HEK293 (cell line): Measurements from ENCODE around the gene COX7A2.

Experiments
- BCL11A ChIP-seq: fragments of 450-650 bp; formaldehyde crosslinking; IDR thresholded peaks from 2 replicates; pipeline ENCODE4 v1.5.1; 2016; ENCODE audit warnings: low read depth, missing biosample characterization, missing genetic modification characterization
- BCL11B ChIP-seq: fragments of 450-650 bp; formaldehyde crosslinking; IDR thresholded peaks from 2 replicates; pipeline ENCODE4 v1.5.1; 2016; ENCODE audit warnings: low read depth, missing biosample characterization, missing genetic modification characterization
- HOXD13 ChIP-seq: sonication (generic); formaldehyde crosslinking; IDR thresholded peaks from 2 replicates; pipeline ENCODE4 v1.8.0; 2022; ENCODE audit warnings: missing genetic modification reagents, borderline replicate concordance
- KLF10 ChIP-seq: fragments of 450-650 bp; IDR thresholded peaks from 2 replicates; pipeline ENCODE4 v1.5.1; 2018; ENCODE audit warnings: missing biosample characterization, mild to moderate bottlenecking, missing genetic modification characterization
- KLF17 ChIP-seq: fragments of 450-650 bp; formaldehyde crosslinking; IDR thresholded peaks from 2 replicates; pipeline ENCODE4 v1.5.1; 2016; ENCODE audit warnings: missing biosample characterization, missing genetic modification characterization
- KLF8 ChIP-seq: fragments of 450-650 bp; formaldehyde crosslinking; IDR thresholded peaks from 2 replicates; pipeline ENCODE4 v1.5.1; 2016; ENCODE audit warnings: missing biosample characterization, missing genetic modification characterization
- MEIS1 ChIP-seq: sonication (generic); formaldehyde crosslinking; IDR thresholded peaks from 2 replicates; pipeline ENCODE4 v1.8.1; 2022; ENCODE audit warnings: missing genetic modification reagents, mild to moderate bottlenecking, borderline replicate concordance
- PRDM6 ChIP-seq: fragments of 450-650 bp; formaldehyde crosslinking; IDR thresholded peaks from 2 replicates; pipeline ENCODE4 v1.5.1; 2017; ENCODE audit warnings: missing biosample characterization, missing genetic modification characterization
- TCF7L2 ChIP-seq: IDR thresholded peaks from 2 replicates; pipeline ENCODE4 v1.6.1; 2011; ENCODE audit warnings: low read depth, mild to moderate bottlenecking, inconsistent platforms, low read length, moderate library complexity, borderline replicate concordance
- ZBTB11 ChIP-seq: fragments of 450-650 bp; formaldehyde crosslinking; conservative IDR thresholded peaks from 2 replicates; pipeline ENCODE4 v1.5.1; 2016; ENCODE audit warnings: low read depth, missing biosample characterization, missing genetic modification characterization
- ZBTB20 ChIP-seq: fragments of 450-650 bp; formaldehyde crosslinking; IDR thresholded peaks from 2 replicates; pipeline ENCODE4 v1.5.1; 2016; ENCODE audit warnings: missing biosample characterization, missing genetic modification characterization
- ZFP37 ChIP-seq: fragments of 450-650 bp; formaldehyde crosslinking; IDR thresholded peaks from 2 replicates; pipeline ENCODE4 v1.5.1; 2016; ENCODE audit warnings: missing biosample characterization, missing genetic modification characterization
- ZNF112 ChIP-seq: fragments of 450-650 bp; formaldehyde crosslinking; IDR thresholded peaks from 2 replicates; pipeline ENCODE4 v1.5.0; 2017; ENCODE audit warnings: missing biosample characterization, missing genetic modification characterization
- ZNF23 ChIP-seq: fragments of 450-650 bp; formaldehyde crosslinking; IDR thresholded peaks from 2 replicates; pipeline ENCODE4 v1.5.1; 2016; ENCODE audit warnings: missing biosample characterization, missing genetic modification characterization, borderline replicate concordance
- ZNF248 ChIP-seq: fragments of 450-650 bp; formaldehyde crosslinking; IDR thresholded peaks from 2 replicates; pipeline ENCODE4 v1.5.1; 2017; ENCODE audit warnings: missing biosample characterization, missing genetic modification characterization
- ZNF391 ChIP-seq: fragments of 450-650 bp; formaldehyde crosslinking; IDR thresholded peaks from 2 replicates; pipeline ENCODE4 v1.5.1; 2016; ENCODE audit warnings: low read depth, missing biosample characterization, missing genetic modification characterization, borderline replicate concordance
- ZNF398 ChIP-seq: fragments of 450-650 bp; formaldehyde crosslinking; IDR thresholded peaks from 2 replicates; pipeline ENCODE4 v1.5.1; 2017; ENCODE audit warnings: missing biosample characterization, missing genetic modification characterization
- ZNF48 ChIP-seq: fragments of 450-650 bp; formaldehyde crosslinking; IDR thresholded peaks from 2 replicates; pipeline ENCODE4 v1.5.1; 2016; ENCODE audit warnings: missing biosample characterization, missing genetic modification characterization
- ZNF510 ChIP-seq: fragments of 450-650 bp; formaldehyde crosslinking; IDR thresholded peaks from 2 replicates; pipeline ENCODE4 v1.5.1; 2018; ENCODE audit warnings: mild to moderate bottlenecking, missing genetic modification characterization, missing biosample characterization; ENCODE audit not compliant: insufficient replicate concordance
- ZNF514 ChIP-seq: fragments of 450-650 bp; formaldehyde crosslinking; IDR thresholded peaks from 2 replicates; pipeline ENCODE4 v1.5.1; 2016; ENCODE audit warnings: missing biosample characterization, missing genetic modification characterization
- ZNF585B ChIP-seq: fragments of 450-650 bp; formaldehyde crosslinking; IDR thresholded peaks from 2 replicates; pipeline ENCODE4 v1.5.1; 2016; ENCODE audit warnings: missing biosample characterization, missing genetic modification characterization
- ZNF626 ChIP-seq: fragments of 450-650 bp; sonication (Bioruptor Pico); formaldehyde crosslinking; IDR thresholded peaks from 2 replicates; pipeline ENCODE4 v1.5.1; 2018; ENCODE audit warnings: missing biosample characterization, missing genetic modification characterization, inconsistent platforms
- ZNF639 ChIP-seq: fragments of 450-650 bp; formaldehyde crosslinking; IDR thresholded peaks from 2 replicates; pipeline ENCODE4 v1.5.1; 2016; ENCODE audit warnings: missing biosample characterization, missing genetic modification characterization
- ZNF658 ChIP-seq: fragments of 450-650 bp; formaldehyde crosslinking; IDR thresholded peaks from 2 replicates; pipeline ENCODE4; 2016; ENCODE audit warnings: missing biosample characterization, missing genetic modification characterization
- ZNF664 ChIP-seq: fragments of 450-650 bp; formaldehyde crosslinking; IDR thresholded peaks from 2 replicates; pipeline ENCODE4 v1.5.1; 2016; ENCODE audit warnings: missing biosample characterization, missing genetic modification characterization
- ZNF837 ChIP-seq: fragments of 450-650 bp; formaldehyde crosslinking; IDR thresholded peaks from 2 replicates; pipeline ENCODE4 v1.5.1; 2016; ENCODE audit warnings: missing biosample characterization, missing genetic modification characterization
- ZSCAN16 ChIP-seq: fragments of 450-650 bp; formaldehyde crosslinking; IDR thresholded peaks from 2 replicates; pipeline ENCODE4 v1.5.1; 2016; ENCODE audit warnings: missing biosample characterization, missing genetic modification characterization
- ZSCAN18 ChIP-seq: fragments of 450-650 bp; formaldehyde crosslinking; IDR thresholded peaks from 2 replicates; pipeline ENCODE4 v1.5.1; 2016; ENCODE audit warnings: missing biosample characterization, missing genetic modification characterization
- ZSCAN4 ChIP-seq: fragments of 450-650 bp; formaldehyde crosslinking; IDR thresholded peaks from 2 replicates; pipeline ENCODE4 v1.5.1; 2017; ENCODE audit warnings: missing biosample characterization, missing genetic modification characterization

COX7A2 gene

GRCh38 chr6:75285283-75285639 is 41.7 kb upstream of the COX7A2 start (continued):
- TF ChIP-seq ZNF664 (peak; percentile 34; the same call in 1 of the 2 replicates), ZNF837 (tag by site-specific recombination) (no peak), KLF8 (no peak), BCL11A (tag by site-specific recombination) (peak; percentile 47; the same call in 1 of the 2 replicates), ZBTB11 (tag by site-specific recombination) (no peak), ZNF510 (tag by site-specific recombination) (no peak), ZNF626 (tag by site-specific recombination) (no peak), ZBTB20 (tag by site-specific recombination) (no peak), ZNF658 (tag by site-specific recombination) (no peak), TCF7L2 (no peak), ZNF398 (tag by site-specific recombination) (no peak), MEIS1 (CRISPR knock-in tag) (no peak), ZNF248 (no peak), ZNF391 (tag by site-specific recombination) (no peak), ZFP37 (tag by site-specific recombination) (0 out of 2 replicates have a peak, but pooled peaks have one; percentile 54), KLF17 (tag by site-specific recombination) (no peak), ZSCAN4 (tag by site-specific recombination) (no peak), HOXD13 (CRISPR knock-in tag) (0 out of 2 replicates have a peak, but pooled peaks have one; percentile 7), ZSCAN16 (tag by site-specific recombination) (no peak), BCL11B (tag by site-specific recombination) (no peak), ZNF112 (tag by site-specific recombination) (no peak), ZNF23 (no peak), ZNF639 (tag by site-specific recombination) (no peak), ZNF585B (tag by site-specific recombination) (no peak), ZNF48 (tag by site-specific recombination) (no peak), PRDM6 (tag by site-specific recombination) (peak; percentile 61; the same call in 1 of the 2 replicates), KLF10 (tag by site-specific recombination) (0 out of 2 replicates have a peak, but pooled peaks have one; percentile 28), ZNF514 (tag by site-specific recombination) (no peak), ZSCAN18 (tag by site-specific recombination) (peak; percentile 27; the same call in 1 of the 2 replicates)
